Skeletal muscle cell (primary cell): ENCODE measurements around the gene DCTN2.
A peak's percentile ranks its signal among the peaks of the same experiment; 100 is the strongest.

Source experiments
- DNase-seq: peaks from one replicate; pipeline ENCODE4 v3.0.0-alpha.2; 2010; ENCODE audit warnings: low read depth
- H3K4me3 ChIP-seq: 2 replicates; pipeline ENCODE4 v1.5.1; 2011; ENCODE audit warnings: low read depth, mild to moderate bottlenecking, control low read depth, low read length, moderate library complexity

DCTN2 gene

GRCh38 chr12:57531836-57532235 lies 15.2 kb downstream of the DCTN2 start:
- no peak overlapping the region for H3K4me3 ChIP-seq
- no peak for DNase-seq

DNA sequence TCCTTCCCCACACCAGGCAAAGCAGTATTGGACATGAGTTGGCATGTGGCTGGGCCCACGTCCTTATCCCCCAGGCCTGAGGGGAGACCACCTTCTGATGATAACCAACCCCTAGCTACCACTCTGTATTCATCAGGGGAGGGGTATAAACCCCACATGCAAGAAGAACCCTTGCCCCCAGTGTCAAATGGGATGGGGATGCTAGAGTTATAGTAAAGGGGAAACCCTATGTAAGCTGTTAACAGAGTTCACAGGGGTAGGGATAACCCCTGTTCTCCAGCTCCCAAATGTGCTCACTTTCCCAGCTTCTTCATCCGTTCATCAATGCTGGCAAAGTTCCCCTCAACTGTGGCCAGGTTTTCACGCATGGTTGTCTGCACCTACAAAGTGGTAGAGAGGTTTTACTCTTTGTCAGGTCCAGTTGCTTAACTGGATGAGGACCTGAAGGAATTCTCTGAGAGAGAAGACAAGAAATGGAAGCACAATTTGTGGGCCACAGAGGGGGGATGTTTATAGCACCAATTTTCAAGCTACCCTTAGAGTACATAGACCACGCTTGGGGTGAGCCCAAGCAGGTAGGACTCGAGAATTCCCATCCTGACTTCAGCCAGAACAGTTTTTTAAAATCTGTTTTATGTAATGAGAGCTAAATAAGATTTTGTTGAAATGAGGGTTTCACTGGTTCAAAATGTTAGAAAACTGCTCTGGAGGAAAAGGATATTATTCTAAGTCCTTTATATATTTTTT lies 16.4 kb downstream of the DCTN2 start:
- no peak overlapping the region for H3K4me3 ChIP-seq
- no peak for DNase-seq

DNA sequence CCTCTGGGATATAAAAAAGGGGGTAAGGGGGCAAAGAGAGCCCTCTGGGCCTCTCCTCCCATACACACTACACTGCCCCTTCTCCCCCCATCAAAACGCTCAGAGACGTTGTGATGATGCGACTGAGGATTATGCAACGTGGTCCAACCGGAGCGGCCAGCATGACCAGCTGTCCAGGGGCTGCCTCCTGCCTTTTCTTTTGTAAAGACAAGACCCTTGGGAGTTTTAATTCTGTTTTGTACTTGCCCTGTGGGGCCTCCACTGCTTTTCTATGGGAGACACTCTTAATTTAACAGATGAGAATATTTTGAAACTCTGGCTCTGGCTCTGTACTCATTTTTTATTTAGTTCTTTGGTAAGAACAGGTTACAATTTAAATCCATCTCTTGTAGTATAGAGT lies 17.2 kb downstream of the DCTN2 start:
- DNase-seq, result no peak

GRCh38 chr12:57528831-57529555 lies 18.0 kb downstream of the DCTN2 start:
- H3K4me3 ChIP-seq, result no peak overlapping the region
- DNase-seq, result no peak

More for the DNA sequence above, 17.2 kb downstream of the DCTN2 start:
- no peak overlapping the region for H3K4me3 ChIP-seq

GRCh38 chr12:57528176-57528575 lies 18.8 kb downstream of the DCTN2 start:
- no peak for DNase-seq
- no peak overlapping the region for H3K4me3 ChIP-seq

DNA sequence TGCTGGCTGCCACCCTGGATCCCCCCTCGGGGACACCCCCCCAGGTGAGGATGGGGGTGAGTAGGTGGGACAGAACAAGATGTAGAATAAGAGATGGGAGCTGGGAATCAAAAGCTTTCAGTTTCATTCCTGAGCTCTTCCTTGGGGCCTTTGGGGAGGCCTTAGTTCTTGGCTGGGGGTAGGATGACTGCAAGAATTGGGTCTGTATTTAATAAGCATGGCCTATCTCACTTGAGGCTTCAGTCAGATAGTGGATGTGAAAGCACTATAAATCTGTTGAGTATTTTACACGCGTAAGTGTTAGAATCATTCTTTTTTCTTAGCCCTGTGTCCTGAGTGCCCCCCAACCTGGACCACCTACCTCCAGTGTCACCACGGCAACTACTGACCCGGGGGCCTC lies 19.8 kb downstream of the DCTN2 start:
- DNase-seq, result no peak
- H3K4me3 ChIP-seq, result no peak overlapping the region

DNA sequence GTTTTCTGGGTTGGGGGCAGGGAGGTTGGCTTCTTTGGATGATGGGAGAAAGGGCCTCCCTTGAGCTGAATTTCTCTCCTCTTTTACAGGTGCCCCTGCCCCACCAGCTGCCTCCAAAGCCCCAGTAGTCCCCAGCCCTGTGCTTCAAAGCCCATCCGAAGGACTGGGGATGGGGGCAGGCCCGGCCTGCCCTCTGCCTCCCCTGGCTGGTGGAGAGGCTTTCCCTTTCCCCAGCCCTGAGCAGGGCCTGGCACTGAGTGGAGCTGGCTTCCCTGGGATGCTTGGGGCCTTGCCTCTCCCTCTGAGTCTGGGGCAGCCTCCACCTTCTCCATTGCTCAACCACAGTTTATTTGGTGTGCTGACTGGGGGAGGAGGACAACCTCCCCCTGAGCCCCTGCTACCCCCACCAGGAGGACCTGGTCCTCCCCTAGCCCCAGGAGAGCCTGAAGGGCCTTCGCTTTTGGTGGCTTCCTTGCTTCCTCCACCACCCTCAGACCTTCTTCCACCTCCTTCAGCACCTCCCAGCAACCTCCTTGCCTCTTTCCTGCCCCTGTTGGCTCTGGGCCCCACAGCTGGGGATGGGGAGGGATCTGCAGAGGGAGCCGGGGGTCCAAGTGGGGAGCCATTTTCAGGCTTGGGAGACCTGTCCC lies 20.4 kb downstream of the DCTN2 start:
- H3K4me3 ChIP-seq, result no peak overlapping the region

GRCh38 chr12:57525615-57526383 lies 21.2 kb downstream of the DCTN2 start:
- H3K4me3 ChIP-seq, result no peak overlapping the region

More for the DNA sequence above, 20.4 kb downstream of the DCTN2 start:
- DNase-seq, result no peak

DNA sequence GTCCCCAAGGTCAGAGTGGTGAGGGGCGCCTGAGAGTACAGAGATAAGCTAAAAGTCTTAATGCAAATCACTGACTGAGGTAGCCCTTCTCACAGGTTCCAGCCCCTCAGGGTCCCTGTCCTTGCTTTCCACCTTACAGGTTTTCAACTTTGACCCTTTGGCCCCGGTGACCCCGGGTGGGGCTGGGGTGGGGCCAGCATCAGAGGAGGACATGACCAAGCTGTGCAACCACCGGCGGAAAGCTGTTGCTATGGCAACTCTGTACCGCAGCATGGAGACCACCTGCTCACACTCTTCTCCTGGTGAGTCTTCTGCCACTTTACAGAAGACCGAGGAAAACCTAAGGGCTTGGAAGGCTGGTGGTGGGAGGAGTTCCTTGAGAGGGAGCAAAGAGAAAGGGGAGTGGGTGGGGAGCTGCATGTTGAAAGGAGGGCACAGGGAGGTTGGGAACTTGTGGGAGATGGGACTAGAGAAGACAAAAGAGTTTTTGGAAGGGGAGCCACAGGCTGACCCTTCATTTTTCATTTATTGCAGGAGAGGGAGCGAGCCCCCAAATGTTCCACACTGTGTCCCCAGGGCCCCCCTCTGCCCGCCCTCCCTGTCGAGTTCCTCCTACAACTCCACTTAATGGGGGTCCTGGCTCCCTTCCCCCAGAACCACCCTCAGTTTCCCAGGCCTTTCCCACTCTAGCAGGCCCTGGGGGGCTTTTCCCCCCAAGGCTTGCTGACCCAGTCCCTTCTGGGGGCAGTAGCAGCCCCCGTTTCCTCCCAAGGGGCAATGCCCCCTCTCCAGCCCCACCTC lies 22.0 kb downstream of the DCTN2 start:
- H3K4me3 ChIP-seq, result peak overlapping the region; percentile 77
- no peak for DNase-seq

More at GRCh38 chr12:57525615-57526383, 21.2 kb downstream of the DCTN2 start:
- DNase-seq, result no peak

- peak overlapping the region; percentile 77 for H3K4me3 ChIP-seq
- DNase-seq, result no peak
These were observed 23.0 kb downstream of the DCTN2 start for GRCh38 chr12:57523706-57524614.

- H3K4me3 ChIP-seq, result peak overlapping the region; percentile 77
- no peak for DNase-seq
These were observed 23.9 kb downstream of the DCTN2 start for GRCh38 chr12:57522887-57523705.

GRCh38 chr12:57522011-57522886 lies 24.7 kb downstream of the DCTN2 start, which contains the start of gene MBD6:
TSS of gene MBD6 (plus strand) at chr12:57522824. CDS start at chr12:57524304, 1,480 bp downstream.
- H3K4me3 ChIP-seq, result peak within 1 kb of the TSS; percentile 77
- DNase-seq, result peak; percentile 69

DNA sequence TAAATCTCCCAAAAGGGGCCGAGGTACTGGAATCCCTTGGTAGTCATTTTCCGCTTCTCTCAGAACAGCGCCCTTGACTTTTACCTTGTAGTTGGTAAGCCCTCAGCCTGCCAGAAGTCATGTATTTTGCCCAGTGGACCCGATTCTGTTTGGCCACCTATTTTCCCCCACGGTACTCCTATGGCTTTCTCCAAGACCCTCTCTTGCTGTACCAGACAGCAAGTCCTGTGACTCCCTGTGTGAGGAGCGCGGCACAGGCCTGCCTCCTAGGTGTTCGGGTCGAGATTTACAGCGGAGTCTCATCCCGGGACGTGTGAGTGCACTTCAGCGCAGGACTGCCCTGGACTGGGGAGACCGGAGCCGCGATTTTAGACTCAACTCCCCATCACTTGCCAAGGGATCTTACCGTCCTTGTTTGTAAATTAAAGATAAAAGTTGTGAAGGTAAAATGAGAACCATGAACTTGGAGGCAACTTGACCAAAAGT lies 25.4 kb downstream of the DCTN2 start:
- H3K4me3 ChIP-seq, result peak overlapping the region; percentile 47
- DNase-seq, result no peak

DNA sequence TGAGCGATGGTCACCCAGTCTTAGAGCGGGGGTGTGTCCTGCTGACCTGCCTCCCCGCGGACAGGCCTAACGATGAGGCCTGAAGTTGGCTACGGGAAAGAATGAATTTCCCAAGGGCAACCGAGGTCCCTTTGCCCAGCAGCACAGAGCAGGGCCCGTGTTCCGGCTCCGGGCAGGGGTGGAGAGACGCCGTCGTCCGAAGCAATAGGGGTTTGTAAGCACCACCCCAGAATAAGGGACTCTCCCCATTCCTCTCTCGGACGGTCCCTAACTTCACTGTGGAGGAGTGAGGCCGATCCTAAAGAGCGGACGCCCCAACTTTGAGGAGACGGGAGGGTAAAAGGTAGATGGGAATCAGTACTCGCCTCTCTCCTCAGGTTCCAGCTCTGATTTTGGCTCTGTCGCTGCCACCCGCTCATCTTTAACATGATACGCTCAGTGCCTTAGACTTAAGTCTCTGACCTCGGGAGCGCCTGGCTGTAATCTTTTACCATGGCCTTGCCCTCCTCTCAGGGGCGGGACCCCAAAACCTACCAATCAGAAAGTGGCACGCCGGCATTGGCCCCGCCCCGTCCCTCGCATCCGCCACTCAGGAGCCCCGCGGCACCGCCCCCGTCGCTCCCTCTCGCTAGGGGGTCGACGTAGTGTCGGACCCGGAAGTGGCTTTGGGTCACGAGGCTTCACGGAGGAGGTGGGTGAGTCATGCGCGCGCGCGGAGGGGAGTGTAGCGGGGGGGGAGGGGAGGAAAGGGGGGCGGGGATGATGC lies 26.8 kb downstream of the DCTN2 start, which contains the start of gene DDIT3:
TSS of gene DDIT3 (minus strand) at position 462 of the 766 bp plus-strand sequence. CDS start 3,108 bp downstream, outside the sequence.
- DNase-seq, result peak; percentile 94
- H3K4me3 ChIP-seq, result peak within 1 kb of the TSS; percentile 86

DNA sequence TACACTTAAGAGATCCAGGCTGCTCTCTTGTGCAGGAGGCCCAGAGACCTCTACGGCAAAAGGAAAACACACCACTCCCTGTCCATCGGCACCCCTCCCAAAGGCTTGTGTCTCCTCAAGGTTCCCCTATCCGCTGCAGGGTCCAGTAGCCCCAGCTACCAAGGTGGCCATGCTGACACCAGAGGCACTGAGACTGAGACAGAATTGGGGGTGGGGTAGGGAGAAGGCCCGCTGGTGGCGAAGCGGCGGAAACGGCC lies 27.3 kb downstream of the DCTN2 start:
- no peak for DNase-seq
- peak overlapping the region; percentile 86 for H3K4me3 ChIP-seq
